GM19099 (cell line): ENCODE results near the gene NRCAM.

Experiments
- POLR2A ChIP-seq: IDR thresholded peaks from 3 replicates; pipeline ENCODE4 v1.6.1; 2011; ENCODE audit warnings: low read depth; ENCODE audit not compliant: insufficient read length; ENCODE audit errors: extremely low read depth

NRCAM gene

GRCh38 chr7:108103558-108104298 lies 352.5 kb downstream of the NRCAM start:
- no peak for TF ChIP-seq POLR2A

- TF ChIP-seq POLR2A, result no peak
Measured at GRCh38 chr7:108102671-108103312, 353.4 kb downstream of the NRCAM start.

- no peak for TF ChIP-seq POLR2A
Measured at GRCh38 chr7:108101759-108102158, 354.5 kb downstream of the NRCAM start.

GRCh38 chr7:108099713-108100112 lies 356.5 kb downstream of the NRCAM start:
- no peak for TF ChIP-seq POLR2A

GRCh38 chr7:108097703-108098102 lies 358.5 kb downstream of the NRCAM start:
- TF ChIP-seq POLR2A, result no peak
